Breast epithelium (tissue), 4 donors: ENCODE measurements around the gene CNIH4. TPM values are rescaled to one million over a fixed set of nuclear protein-coding genes. Genes with fewer than 3 reads are reported as not detected.

ENCODE experiments used
- DNase-seq, 2 donors: peaks; one replicate each; pipeline ENCODE4 v3.0.0-alpha.2; 2019; ENCODE audit warnings: low spot score in 2 of 2
- H3K27ac ChIP-seq, 2 donors: fragments of 200-600 bp; sonication (generic) in 1 of 2; one replicate each; pipeline ENCODE4 v1.5.1; 2016 to 2019; ENCODE audit warnings: mild to moderate bottlenecking in 1 of 2
- H3K27me3 ChIP-seq, 2 donors: fragments of 200-600 bp; sonication (generic) in 1 of 2; one replicate each; pipeline versions ENCODE4 v1.5.1 to v1.6.0; 2017 to 2019; ENCODE audit warnings: control low read depth in 1 of 2, mild to moderate bottlenecking in 1 of 2
- H3K36me3 ChIP-seq: fragments of 200-600 bp; one replicate; pipeline ENCODE4 v1.5.1; 2019
- H3K4me1 ChIP-seq, 2 donors: fragments of 200-600 bp; sonication (generic); one replicate each; pipeline ENCODE4 v1.5.1; 2016 to 2019; ENCODE audit warnings: control low read depth in 1 of 2
- H3K4me3 ChIP-seq, 3 donors: fragments of 200-600 bp; sonication (generic); 1 replicate in 2 of 3; 2 replicates in 1 of 3; pipeline ENCODE4 v1.5.1; 2016 to 2019; ENCODE audit warnings: mild to moderate bottlenecking in 3 of 3, moderate library complexity in 2 of 3
- H3K9me3 ChIP-seq, 2 donors: fragments of 200-600 bp; sonication (generic) in 1 of 2; one replicate each; pipeline ENCODE4 v1.5.1; 2016 to 2019; ENCODE audit warnings: control low read depth in 1 of 2
- POLR2A ChIP-seq: fragments of 450-650 bp; IDR thresholded peaks from one replicate; pipeline ENCODE4 v1.6.1; 2016; ENCODE audit warnings: antibody characterized with exemption, mild to moderate bottlenecking, moderate library complexity
- POLR2AphosphoS5 ChIP-seq, 3 donors: sonication (generic); formaldehyde crosslinking; IDR thresholded peaks; one replicate each; pipeline ENCODE4 v1.6.1; 2017; ENCODE audit warnings: antibody characterized with exemption in 3 of 3
- intact Hi-C: fragments of 100-400 bp; cut with DNase I; formaldehyde crosslinking; loops from one replicate; pipeline ENCODE4 v1.15.1; 2023; ENCODE audit warnings: low total_unique reads
- total RNA-seq, 3 donors: library from RNA; depleted of rRNA; stranded (reverse); fragments of >200 nt; gene quantifications; one replicate each; pipeline ENCODE4 v1.1.0, GENCODE V29; 2016
- TF ChIP-seq, protein P1 (sequence below), 3 donors: fragments of 450-650 bp; IDR thresholded peaks; one replicate each; pipeline ENCODE4 v1.5.1; 2016 to 2017; ENCODE audit warnings: antibody characterized with exemption in 3 of 3, mild to moderate bottlenecking in 3 of 3, moderate library complexity in 3 of 3

CNIH4 gene
- total RNA-seq, 3 donors from 2014 or later = 42.9 to 54.1 (median 43.3) TPM

DNA sequence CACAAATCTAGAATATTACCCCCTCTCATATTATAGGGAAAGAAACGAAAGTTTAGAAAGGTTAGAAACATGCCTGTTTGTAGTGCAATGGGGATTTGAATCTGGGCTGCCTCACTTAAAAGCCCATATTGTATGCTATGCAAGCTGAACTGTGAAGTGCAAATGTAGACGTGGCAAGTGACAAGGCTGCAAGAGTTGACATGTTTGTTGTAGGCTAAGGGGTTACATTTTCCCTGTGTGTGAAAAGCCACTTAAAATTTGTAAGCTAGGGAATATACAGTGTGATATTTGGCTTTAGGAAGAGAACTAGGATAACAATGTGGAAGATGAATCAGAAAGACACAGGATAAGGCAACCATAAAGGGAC is 48.9 kb downstream of the CNIH4 start:
- H3K36me3 ChIP-seq = peaks cover 9% of the 10 kb centered on the region
- H3K27ac ChIP-seq = no peak overlapping the region
- no peak overlapping the region for H3K4me3 ChIP-seq
- H3K27me3 ChIP-seq = no peaks in the 10 kb centered on the region
- DNase-seq = no peak
- H3K9me3 ChIP-seq = no peaks in the 10 kb centered on the region
- H3K4me1 ChIP-seq = no peaks in the 10 kb centered on the region
- no peak for TF ChIP-seq POLR2AphosphoS5 (IDR thresholded peaks at IDR 0.05)
- TF ChIP-seq POLR2A = no peak
- TF ChIP-seq, protein P1, sequence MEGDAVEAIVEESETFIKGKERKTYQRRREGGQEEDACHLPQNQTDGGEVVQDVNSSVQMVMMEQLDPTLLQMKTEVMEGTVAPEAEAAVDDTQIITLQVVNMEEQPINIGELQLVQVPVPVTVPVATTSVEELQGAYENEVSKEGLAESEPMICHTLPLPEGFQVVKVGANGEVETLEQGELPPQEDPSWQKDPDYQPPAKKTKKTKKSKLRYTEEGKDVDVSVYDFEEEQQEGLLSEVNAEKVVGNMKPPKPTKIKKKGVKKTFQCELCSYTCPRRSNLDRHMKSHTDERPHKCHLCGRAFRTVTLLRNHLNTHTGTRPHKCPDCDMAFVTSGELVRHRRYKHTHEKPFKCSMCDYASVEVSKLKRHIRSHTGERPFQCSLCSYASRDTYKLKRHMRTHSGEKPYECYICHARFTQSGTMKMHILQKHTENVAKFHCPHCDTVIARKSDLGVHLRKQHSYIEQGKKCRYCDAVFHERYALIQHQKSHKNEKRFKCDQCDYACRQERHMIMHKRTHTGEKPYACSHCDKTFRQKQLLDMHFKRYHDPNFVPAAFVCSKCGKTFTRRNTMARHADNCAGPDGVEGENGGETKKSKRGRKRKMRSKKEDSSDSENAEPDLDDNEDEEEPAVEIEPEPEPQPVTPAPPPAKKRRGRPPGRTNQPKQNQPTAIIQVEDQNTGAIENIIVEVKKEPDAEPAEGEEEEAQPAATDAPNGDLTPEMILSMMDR (IDR thresholded peaks at IDR 0.05) = no peak
- intact Hi-C loops = no loop called here

DNA sequence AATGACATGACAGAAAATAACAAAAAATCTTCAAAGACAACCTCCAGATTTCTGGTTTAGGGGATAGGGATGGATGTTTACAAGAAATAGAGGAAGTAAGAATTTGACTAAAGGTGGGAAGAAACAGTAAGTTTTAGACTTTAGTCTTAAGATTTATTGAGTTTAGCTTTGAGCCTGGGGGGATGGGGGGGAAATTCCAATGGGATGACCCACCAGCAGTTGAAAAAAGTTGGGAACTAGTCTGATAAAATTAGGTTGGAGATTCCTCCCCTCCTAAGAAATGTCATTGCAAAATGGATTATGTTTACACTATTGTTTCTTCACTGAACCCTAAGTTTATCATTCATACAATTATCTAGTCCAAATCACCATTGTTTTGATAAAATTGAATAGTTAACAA is 49.5 kb downstream of the CNIH4 start:
- no peaks in the 10 kb centered on the region for H3K4me1 ChIP-seq
- H3K36me3 ChIP-seq = peaks cover 9% of the 10 kb centered on the region
- TF ChIP-seq POLR2AphosphoS5 (IDR thresholded peaks at IDR 0.05) (no peak), POLR2A (no peak)
- TF ChIP-seq, protein P1 (IDR thresholded peaks at IDR 0.05) = no peak
- intact Hi-C loops = no loop called here
- no peak for DNase-seq
- no peak overlapping the region for H3K4me3 ChIP-seq
- no peaks in the 10 kb centered on the region for H3K9me3 ChIP-seq
- H3K27ac ChIP-seq = no peak overlapping the region
- no peaks in the 10 kb centered on the region for H3K27me3 ChIP-seq

DNA sequence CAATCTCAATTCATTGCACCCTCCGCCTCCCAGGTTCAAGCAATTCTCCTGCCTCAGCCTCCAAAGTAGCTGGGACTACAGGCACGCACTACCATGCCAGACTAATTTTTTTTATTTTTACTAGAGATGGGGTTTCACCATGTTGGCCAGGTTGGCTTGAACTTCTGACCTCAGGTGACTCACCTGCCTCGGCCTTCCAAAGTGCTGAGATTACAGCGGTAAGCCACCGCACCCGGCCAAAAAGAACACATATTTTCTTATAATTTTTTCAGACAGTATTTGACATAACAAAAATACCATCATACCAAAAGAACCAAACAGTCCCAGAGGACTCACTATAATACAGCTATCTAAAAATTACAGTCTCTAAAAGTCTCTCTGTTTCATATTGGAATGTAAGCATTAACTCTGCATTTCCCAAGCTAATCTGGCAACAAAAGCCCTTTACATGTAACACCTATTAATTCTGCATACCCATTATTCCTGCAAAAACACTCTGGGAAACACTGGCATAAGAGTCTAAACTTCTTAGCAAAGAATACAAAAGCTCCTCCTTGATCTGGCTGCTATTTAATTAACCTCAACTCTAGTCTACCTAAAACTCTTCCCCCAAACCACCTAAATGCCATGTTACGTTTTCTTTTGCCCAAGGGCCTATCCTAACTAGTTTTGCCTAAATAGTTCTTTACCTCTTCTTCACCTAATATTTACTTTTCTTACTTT is 51.1 kb downstream of the CNIH4 start:
- Histone ChIP-seq H3K4me1 (no peaks in the 10 kb centered on the region), H3K9me3 (no peaks in the 10 kb centered on the region), H3K27me3 (no peaks in the 10 kb centered on the region), H3K4me3 (no peak overlapping the region), H3K27ac (no peak overlapping the region), H3K36me3 (peaks cover 6% of the 10 kb centered on the region)
- intact Hi-C loops = no loop called here
- TF ChIP-seq POLR2A (no peak), POLR2AphosphoS5 (IDR thresholded peaks at IDR 0.05) (no peak)
- TF ChIP-seq, protein P1 (IDR thresholded peaks at IDR 0.05) = no peak
- no peak for DNase-seq

DNA sequence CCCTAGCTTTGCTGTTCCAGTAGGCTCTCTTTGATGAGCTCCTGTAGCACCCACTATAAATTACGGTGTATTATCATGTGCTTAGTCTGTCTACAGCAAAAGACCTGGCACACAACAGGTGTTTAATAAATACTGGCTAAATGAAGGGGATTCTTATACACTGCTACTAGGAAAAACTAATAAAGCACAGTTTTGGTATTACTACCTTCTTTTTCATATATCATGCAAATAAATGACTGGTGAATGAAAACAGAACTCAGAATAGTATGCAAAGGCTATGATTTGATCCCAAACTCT is 51.6 kb downstream of the CNIH4 start:
- DNase-seq = no peak
- TF ChIP-seq, protein P1 (IDR thresholded peaks at IDR 0.05) = no peak
- TF ChIP-seq POLR2A = no peak
- no peak for TF ChIP-seq POLR2AphosphoS5 (IDR thresholded peaks at IDR 0.05)
- intact Hi-C loops = no loop called here
- no peaks in the 10 kb centered on the region for H3K27me3 ChIP-seq
- H3K4me3 ChIP-seq = no peak overlapping the region
- no peak overlapping the region for H3K27ac ChIP-seq
- no peaks in the 10 kb centered on the region for H3K9me3 ChIP-seq
- no peaks in the 10 kb centered on the region for H3K4me1 ChIP-seq
- H3K36me3 ChIP-seq = peaks cover 6% of the 10 kb centered on the region

DNA sequence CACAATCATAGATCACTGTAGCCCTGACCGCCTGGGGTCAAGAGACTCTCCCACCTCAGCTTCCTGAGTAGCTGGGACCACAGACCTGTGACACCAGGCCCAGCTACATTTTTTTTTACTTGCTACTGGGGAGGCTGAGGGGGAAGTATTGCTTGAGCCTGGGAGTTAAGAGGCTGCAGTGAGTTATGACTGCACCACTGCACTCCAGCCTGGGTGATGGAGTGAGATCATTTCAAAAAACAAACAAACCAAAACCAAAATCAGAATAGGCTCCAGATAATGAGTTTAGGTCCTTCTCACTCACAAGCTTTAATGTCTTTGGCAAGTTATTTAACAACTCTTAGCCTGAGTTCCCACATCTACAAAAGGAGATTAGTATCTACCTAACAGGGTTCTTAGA is 55.1 kb downstream of the CNIH4 start:
- no peak overlapping the region for H3K4me3 ChIP-seq
- TF ChIP-seq POLR2AphosphoS5 (IDR thresholded peaks at IDR 0.05) (no peak), POLR2A (no peak)
- TF ChIP-seq, protein P1 (IDR thresholded peaks at IDR 0.05) = no peak
- peaks cover 2% of the 10 kb centered on the region for H3K36me3 ChIP-seq

More for the DNA sequence above, 55.1 kb downstream of the CNIH4 start:
- Histone ChIP-seq H3K27me3 (no peaks in the 10 kb centered on the region), H3K27ac (no peak overlapping the region), H3K4me1 (no peaks in the 10 kb centered on the region), H3K9me3 (no peaks in the 10 kb centered on the region)
- intact Hi-C loops = no loop called here
- no peak for DNase-seq
